Esophagus (tissue), 2 donors: ENCODE results near the gene MCOLN2. TPM values are rescaled to one million over a fixed set of nuclear protein-coding genes. Genes with fewer than 3 reads are reported as not detected.

ENCODE experiments used
- H3K27ac ChIP-seq, 2 donors: one replicate each; pipeline ENCODE4 v1.5.1; 2013; ENCODE audit warnings: low read depth in 2 of 2, mild to moderate bottlenecking in 2 of 2, inconsistent platforms in 1 of 2, low read length in 1 of 2, moderate library complexity in 1 of 2
- H3K27me3 ChIP-seq, 2 donors: one replicate each; pipeline ENCODE4 v1.6.1; 2013; ENCODE audit warnings: low read length in 2 of 2, control low read depth in 1 of 2, mild to moderate bottlenecking in 1 of 2; ENCODE audit not compliant: insufficient read depth in 2 of 2, control insufficient read depth in 1 of 2
- H3K36me3 ChIP-seq, 2 donors: one replicate each; pipeline ENCODE4 v1.6.1; 2013; ENCODE audit warnings: low read length in 1 of 2; ENCODE audit not compliant: control insufficient read depth in 2 of 2, insufficient read depth in 2 of 2
- H3K4me1 ChIP-seq, 2 donors: one replicate each; pipeline ENCODE4 v1.6.1; 2013; ENCODE audit warnings: low read length in 1 of 2; ENCODE audit not compliant: control insufficient read depth in 2 of 2, insufficient read depth in 2 of 2
- H3K4me3 ChIP-seq, 2 donors: one replicate each; pipeline ENCODE4 v1.5.1; 2013; ENCODE audit warnings: low read length in 2 of 2, mild to moderate bottlenecking in 2 of 2, low read depth in 1 of 2, moderate library complexity in 1 of 2
- H3K9me3 ChIP-seq, 2 donors: one replicate each; pipeline ENCODE4 v1.6.1; 2013; ENCODE audit warnings: mild to moderate bottlenecking in 2 of 2, low read depth in 1 of 2, low read length in 1 of 2, moderate library complexity in 1 of 2; ENCODE audit not compliant: control insufficient read depth in 2 of 2, insufficient read depth in 1 of 2
- WGBS, 2 donors: extraction: QIAGEN DNeasy Blood & Tissue Kit; methylation state at CpG; one replicate each; pipeline ENCODE4 v1.1.7; 2013; 5-methylcytosine and 5-hydroxymethylcytosine counted together
- polyA plus RNA-seq, 2 donors: library from polyadenylated mRNA; stranded (reverse); fragments of 200-250 nt; gene quantifications; one replicate each; pipeline ENCODE4 v1.2.3, GENCODE V29; 2013
- donor health status: healthy with polysubstance abuse.
- donor health status: Bipolar disorder and iron deficiency.

MCOLN2 gene
- polyA plus RNA-seq, 2 donors = 0.79 to 1.4 TPM

GRCh38 chr1:84889437-84889836, 107.5 kb downstream of the MCOLN2 start:
- WGBS, 2 donors = 60 to 69% methylated on average over 5 of the region's 5 CpGs

GRCh38 chr1:84888753-84889152, 108.2 kb downstream of the MCOLN2 start:
- H3K9me3 ChIP-seq = no peaks in the 10 kb centered on the region
- H3K4me1 ChIP-seq = peaks cover 3% of the 10 kb centered on the region in 2 donors
- H3K36me3 ChIP-seq = no peaks in the 10 kb centered on the region
- H3K4me3 ChIP-seq = no peak overlapping the region
- no peaks in the 10 kb centered on the region for H3K27me3 ChIP-seq
- peak overlapping the region in 1 of 2 donors; percentile 57 for H3K27ac ChIP-seq

More at GRCh38 chr1:84889437-84889836, 107.5 kb downstream of the MCOLN2 start:
- Histone ChIP-seq H3K36me3 (no peaks in the 10 kb centered on the region), H3K27me3 (no peaks in the 10 kb centered on the region), H3K9me3 (no peaks in the 10 kb centered on the region), H3K4me1 (peaks cover 3% of the 10 kb centered on the region in 2 donors), H3K4me3 (no peak overlapping the region), H3K27ac (peak overlapping the region in 1 of 2 donors; percentile 52)

- H3K27ac ChIP-seq = peak overlapping the region; percentile 50 to 63
- WGBS, 2 donors = 59 to 67% methylated on average over 4 of the region's 4 CpGs
- peaks cover 0 to 3% of the 10 kb centered on the region in 2 donors for H3K4me1 ChIP-seq
- H3K4me3 ChIP-seq = no peak overlapping the region
- H3K9me3 ChIP-seq = no peaks in the 10 kb centered on the region
- no peaks in the 10 kb centered on the region for H3K27me3 ChIP-seq
- H3K36me3 ChIP-seq = no peaks in the 10 kb centered on the region
These were observed 109.5 kb downstream of the MCOLN2 start for GRCh38 chr1:84887261-84887934.

DNA sequence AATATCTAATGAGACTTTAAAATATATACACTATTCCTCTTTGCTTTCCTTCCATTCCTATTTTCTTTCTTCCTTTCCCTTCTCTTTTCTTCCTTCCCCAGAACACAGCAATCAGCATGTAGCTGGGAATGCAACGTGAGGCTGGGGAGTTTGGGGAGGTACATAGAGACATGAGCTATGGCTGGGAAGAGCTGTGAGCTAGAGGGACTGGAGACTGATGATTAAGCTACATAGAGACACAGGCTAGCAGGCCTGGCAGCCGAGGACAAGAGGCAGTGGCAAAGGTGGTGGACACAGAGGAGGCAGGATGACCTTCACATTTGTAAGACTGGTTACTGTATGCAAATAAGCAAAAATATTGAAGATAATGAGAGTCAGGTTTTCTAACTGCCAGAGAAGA, 111.4 kb downstream of the MCOLN2 start:
- H3K36me3 ChIP-seq = no peaks in the 10 kb centered on the region
- H3K27me3 ChIP-seq = no peaks in the 10 kb centered on the region
- WGBS, 2 donors = 67 to 72% methylated on average over 2 of the region's 2 CpGs
- peaks cover 0 to 3% of the 10 kb centered on the region in 2 donors for H3K4me1 ChIP-seq
- H3K27ac ChIP-seq = no peak overlapping the region
- no peak overlapping the region for H3K4me3 ChIP-seq
- no peaks in the 10 kb centered on the region for H3K9me3 ChIP-seq

DNA sequence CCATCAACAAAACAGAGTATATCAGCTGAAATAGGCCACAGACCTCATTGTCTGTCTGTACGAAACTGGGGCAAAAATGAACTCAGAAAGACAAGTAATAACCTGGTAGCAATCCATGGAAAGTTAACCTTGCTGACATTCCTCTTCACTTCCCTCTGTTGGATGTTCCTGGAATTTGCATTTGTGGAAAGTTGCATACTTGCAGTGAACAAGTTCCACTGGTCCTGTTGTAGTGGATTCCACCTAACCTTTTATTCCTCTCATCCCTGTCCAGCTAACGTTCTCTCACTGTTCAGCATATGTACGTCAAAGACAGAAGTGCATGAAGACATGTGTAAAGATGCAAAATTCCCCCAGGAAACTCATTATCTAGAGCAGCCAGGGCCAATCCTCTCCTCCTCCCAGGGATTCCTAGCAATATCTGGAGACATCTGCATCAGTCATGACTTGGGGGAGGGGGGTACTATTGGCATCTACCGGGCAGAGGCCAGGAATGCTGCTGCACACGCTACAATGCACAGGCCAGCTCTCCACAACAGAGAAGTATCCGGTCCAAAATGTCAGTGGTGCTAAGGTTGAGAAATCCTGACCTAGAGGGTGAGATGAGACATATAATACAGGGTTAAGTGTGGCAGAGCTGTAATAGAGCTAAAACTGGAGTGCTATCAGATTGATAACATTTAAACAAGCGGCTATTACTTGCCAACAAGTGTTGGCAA, 112.1 kb downstream of the MCOLN2 start:
- no peak overlapping the region for H3K4me3 ChIP-seq
- no peaks in the 10 kb centered on the region for H3K9me3 ChIP-seq
- WGBS, 2 donors = 53 to 74% methylated on average over 7 of the region's 7 CpGs
- peaks cover 0 to 3% of the 10 kb centered on the region in 2 donors for H3K4me1 ChIP-seq
- no peaks in the 10 kb centered on the region for H3K36me3 ChIP-seq
- H3K27me3 ChIP-seq = no peaks in the 10 kb centered on the region
- H3K27ac ChIP-seq = no peak overlapping the region

DNA sequence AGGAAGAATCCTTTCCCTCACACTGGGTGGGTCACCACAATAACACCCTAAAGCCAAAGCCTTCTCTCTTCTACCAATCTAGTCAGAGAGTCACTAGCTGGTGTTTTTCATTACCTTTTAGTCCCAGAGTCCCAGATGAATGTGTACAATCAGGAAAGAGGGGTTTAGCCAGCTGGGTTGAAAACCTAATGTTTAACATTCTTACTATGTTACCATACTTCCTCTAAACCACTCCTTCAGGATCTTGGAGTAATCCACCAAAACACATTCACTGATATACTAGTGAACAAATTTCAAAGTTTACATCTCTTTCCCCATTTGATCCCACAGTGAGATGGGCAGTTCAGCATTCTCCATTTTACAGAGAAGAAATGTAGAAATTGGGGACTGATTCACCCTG, 113.6 kb downstream of the MCOLN2 start:
- Histone ChIP-seq H3K4me3 (no peak overlapping the region), H3K4me1 (no peaks in the 10 kb centered on the region), H3K36me3 (no peaks in the 10 kb centered on the region), H3K9me3 (no peaks in the 10 kb centered on the region), H3K27me3 (no peaks in the 10 kb centered on the region), H3K27ac (no peak overlapping the region)

DNA sequence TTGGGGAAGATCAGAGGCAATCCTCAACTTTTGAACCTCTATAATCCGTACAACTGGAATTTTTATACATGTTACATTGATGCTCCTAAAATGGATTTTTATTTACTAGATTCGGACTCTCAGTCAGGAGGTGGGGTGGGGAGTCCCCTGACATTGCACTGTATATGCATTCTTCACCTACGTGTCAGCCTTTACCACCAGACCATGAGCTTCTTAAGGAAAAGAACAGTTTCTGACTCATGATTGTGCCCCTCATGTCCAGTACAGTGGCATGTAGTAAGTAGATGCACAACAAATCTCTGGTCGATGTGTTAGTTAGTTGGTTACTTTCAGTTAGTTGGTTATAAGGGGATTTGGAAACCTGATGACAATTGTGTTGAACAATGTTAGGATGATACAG, 119.3 kb downstream of the MCOLN2 start:
- Histone ChIP-seq H3K4me1 (no peaks in the 10 kb centered on the region), H3K27me3 (no peaks in the 10 kb centered on the region), H3K9me3 (peaks cover 0 to 3% of the 10 kb centered on the region in 2 donors), H3K36me3 (no peaks in the 10 kb centered on the region), H3K27ac (no peak overlapping the region), H3K4me3 (no peak overlapping the region)
- WGBS, 2 donors = 89 to 90% methylated on average over 4 of the region's 4 CpGs

DNA sequence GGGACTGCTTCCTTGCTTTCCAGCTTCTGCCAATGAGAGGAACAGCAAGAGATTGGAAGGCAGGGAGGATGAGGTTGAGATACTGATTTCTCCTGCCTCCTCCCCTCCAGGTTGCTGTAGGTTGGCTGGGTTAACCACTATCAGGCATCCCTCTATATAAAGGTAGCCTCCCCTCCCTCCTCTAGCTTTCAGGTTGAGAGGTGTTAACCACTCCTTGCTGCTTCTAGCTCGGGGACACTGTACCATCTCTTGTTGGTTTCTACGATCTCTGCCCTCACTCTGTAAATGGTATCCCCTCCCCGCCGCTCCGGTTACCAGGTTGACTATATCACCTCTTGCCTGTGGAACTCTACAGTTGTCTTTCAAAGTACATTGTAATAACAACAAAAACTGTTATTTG, 120.6 kb downstream of the MCOLN2 start:
- Histone ChIP-seq H3K4me3 (no peak overlapping the region), H3K27ac (no peak overlapping the region), H3K36me3 (no peaks in the 10 kb centered on the region), H3K4me1 (no peaks in the 10 kb centered on the region), H3K27me3 (no peaks in the 10 kb centered on the region), H3K9me3 (peaks cover 0 to 3% of the 10 kb centered on the region in 2 donors)
- 84% methylated on average over 5 of the region's 5 CpGs for WGBS, 2 donors
